Kidney (tissue), 14 donors: Measurements from ENCODE around the gene MYH14. TPM values are rescaled to one million over a fixed set of nuclear protein-coding genes. Genes with fewer than 3 reads are reported as not detected.

ENCODE experiments used
- DNase-seq, 5 donors: peaks; one replicate each; pipeline ENCODE4 v3.0.0-alpha.2; 2013 to 2020
- FAIRE-seq: peaks from 2 replicates; lab custom pipeline; 2012; peaks lifted over from hg19 to GRCh38; lab: Jason Lieb, UNC
- H3K27ac ChIP-seq, 2 donors: one replicate each; pipeline ENCODE4 v1.7.0; 2013; ENCODE audit warnings: low read depth in 2 of 2, low read length in 2 of 2, inconsistent platforms in 1 of 2
- H3K27me3 ChIP-seq: one replicate; pipeline ENCODE4 v1.7.1; 2013; ENCODE audit warnings: low read length, inconsistent platforms; ENCODE audit not compliant: control insufficient read depth, insufficient read depth
- H3K36me3 ChIP-seq, 3 donors: one replicate each; pipeline versions ENCODE4 v1.7.0 to v1.7.1; 2013; ENCODE audit warnings: low read length in 3 of 3, control low read depth in 1 of 3, inconsistent platforms in 1 of 3; ENCODE audit not compliant: insufficient read depth in 3 of 3, control insufficient read depth in 2 of 3
- H3K4me1 ChIP-seq, 3 donors: one replicate each; pipeline versions ENCODE4 v1.7.0 to v1.7.1; 2013; ENCODE audit warnings: low read length in 3 of 3, inconsistent platforms in 1 of 3, low read depth in 1 of 3; ENCODE audit not compliant: control insufficient read depth in 2 of 3, insufficient read depth in 2 of 3
- H3K4me3 ChIP-seq, 3 donors: one replicate each; pipeline versions ENCODE4 v1.7.0 to v1.8.1; 2013; ENCODE audit warnings: low read length in 3 of 3, control low read depth in 1 of 3, inconsistent platforms in 1 of 3
- H3K9ac ChIP-seq, 3 donors: one replicate each; pipeline versions ENCODE4 v1.7.0 to v1.7.1; 2013; ENCODE audit warnings: low read length in 3 of 3, control low read depth in 1 of 3, inconsistent platforms in 1 of 3
- H3K9me3 ChIP-seq, 3 donors: one replicate each; pipeline versions ENCODE4 v1.7.0 to v1.7.1; 2013; ENCODE audit warnings: low read length in 3 of 3, control low read depth in 1 of 3, inconsistent platforms in 1 of 3; ENCODE audit not compliant: control insufficient read depth in 2 of 3, insufficient read depth in 1 of 3
- CTCF ChIP-seq: IDR thresholded peaks from 3 replicates; pipeline ENCODE4 v1.5.1; 2012; ENCODE audit warnings: mild to moderate bottlenecking, moderate library complexity, borderline replicate concordance; ENCODE audit not compliant: insufficient read depth; ENCODE audit errors: extremely low read depth
- intact Hi-C: fragments of 100-400 bp; cut with DNase I; formaldehyde crosslinking; loops from one replicate; pipeline ENCODE4 v1.11.1; 2022
- polyA plus RNA-seq: library from polyadenylated mRNA; stranded (reverse); fragments of 350-450 nt; fragmentation: Illumina TruSeq; extraction: RNeasy Lipid Tissue Mini Kit (QIAGEN cat#74804); gene quantifications from one replicate; pipeline ENCODE4 v1.2.3, GENCODE V29; 2014; ENCODE audit warnings: low read depth, low replicate concordance; ENCODE audit not compliant: insufficient read depth
- total RNA-seq: library from RNA; stranded (reverse); fragmentation: NEBNext Ultra II Directional; extraction: Animal tissue kit (Norgen Biotek cat#: 25700); gene quantifications from one replicate; pipeline ENCODE4 v1.2.1, GENCODE V29; 2021
- donor health status: control.
- donor health status: control.
- donor health status: control.
- donor health status: control.
- donor health status: control.
- donor health status: DM: yes; HTN: yes; CAD: no.
- donor health status: Normal renal cell carcinoma (clear cell type).

MYH14 gene
- total and polyA plus RNA-seq, 2 donors from 2014 or later = 23.9 to 81.4 TPM

GRCh38 chr19:50331221-50331993 lies 128.0 kb downstream of the MYH14 start:
- Histone ChIP-seq H3K9me3 (no peaks in the 10 kb centered on the region), H3K36me3 (no peaks in the 10 kb centered on the region), H3K4me3 (peak overlapping the region; percentile 49 to 79 (median 63)), H3K4me1 (peaks cover 0 to 25% (median 0%) of the 10 kb centered on the region in 3 donors), H3K27ac (peak overlapping the region; percentile 89 to 95), H3K9ac (peak overlapping the region in 2 of 3 donors; percentile 22 to 91), H3K27me3 (peaks cover 9% of the 10 kb centered on the region)
- peak in 2 of 5 donors; percentile 7 to 82 for DNase-seq
- intact Hi-C loops = no loop called here
- TF ChIP-seq CTCF = no peak
- no peak for FAIRE-seq

GRCh38 chr19:50331994-50332243 lies 128.5 kb downstream of the MYH14 start:
- Histone ChIP-seq H3K9ac (peak overlapping the region; percentile 8 to 91 (median 22)), H3K4me3 (peak overlapping the region; percentile 49 to 79 (median 63)), H3K27ac (peak overlapping the region; percentile 89 to 95), H3K9me3 (no peaks in the 10 kb centered on the region), H3K27me3 (peaks cover 8% of the 10 kb centered on the region), H3K36me3 (no peaks in the 10 kb centered on the region), H3K4me1 (peaks cover 0 to 25% (median 0%) of the 10 kb centered on the region in 3 donors)
- DNase-seq (peak in 1 of 5 donors; percentile 8), FAIRE-seq (no peak)
- no peak for TF ChIP-seq CTCF
- intact Hi-C loops = no loop called here

GRCh38 chr19:50332244-50333038 lies 129.0 kb downstream of the MYH14 start:
- peaks cover 0 to 25% (median 0%) of the 10 kb centered on the region in 3 donors for H3K4me1 ChIP-seq

More at GRCh38 chr19:50332244-50333038, 129.0 kb downstream of the MYH14 start:
- peak overlapping the region; percentile 27 to 91 (median 32) for H3K9ac ChIP-seq
- FAIRE-seq (no peak), DNase-seq (peak; percentile 56 to 91 (median 88))
- H3K36me3 ChIP-seq = no peaks in the 10 kb centered on the region
- H3K4me3 ChIP-seq = peak overlapping the region; percentile 49 to 79 (median 63)
- peak overlapping the region; percentile 89 to 95 for H3K27ac ChIP-seq
- H3K27me3 ChIP-seq = peaks cover 3% of the 10 kb centered on the region
- TF ChIP-seq CTCF = no peak
- no peaks in the 10 kb centered on the region for H3K9me3 ChIP-seq
- intact Hi-C loops = no loop called here
